GM23338 (cell line): ENCODE measurements around the gene AHNAK. TPM values are rescaled to one million over a fixed set of nuclear protein-coding genes. Genes with fewer than 3 reads are reported as not detected.

Experiments used
- ATAC-seq: fragments of 200-7000 bp; cut with Tn5 transposase; 3 replicates; pipeline ENCODE4 v1.9.1; 2020
- DNase-seq: peaks from one replicate; pipeline ENCODE4 v3.0.0-alpha.2; 2015; ENCODE audit warnings: low spot score
- H2AFZ ChIP-seq: fragments of 200-600 bp; sonication (generic); 2 replicates; pipeline ENCODE4 v1.8.0; 2016; ENCODE audit warnings: antibody characterized with exemption, mild to moderate bottlenecking, moderate library complexity
- H3F3A ChIP-seq: fragments of 200-600 bp; sonication (generic); replicated peaks from 2 replicates; pipeline ENCODE4 v1.8.0; 2017; ENCODE audit warnings: antibody characterized with exemption, mixed run types, low read depth
- H3K27ac ChIP-seq: fragments of 200-600 bp; sonication (generic); 2 replicates; pipeline ENCODE4 v1.6.1; 2016; ENCODE audit warnings: low read depth
- H3K27me3 ChIP-seq: fragments of 200-600 bp; sonication (generic); 2 replicates; pipeline ENCODE4 v1.8.0; 2016; ENCODE audit warnings: mild to moderate bottlenecking, mixed run types, moderate library complexity; ENCODE audit not compliant: insufficient read depth
- H3K36me3 ChIP-seq: fragments of 200-600 bp; sonication (generic); 2 replicates; pipeline ENCODE4 v1.8.0; 2016; ENCODE audit warnings: mild to moderate bottlenecking; ENCODE audit not compliant: insufficient read depth
- H3K4me1 ChIP-seq: fragments of 200-600 bp; sonication (generic); 2 replicates; pipeline ENCODE4 v1.8.0; 2016; ENCODE audit warnings: mild to moderate bottlenecking, moderate library complexity; ENCODE audit not compliant: insufficient read depth
- H3K4me2 ChIP-seq: fragments of 200-600 bp; sonication (generic); 2 replicates; pipeline ENCODE4 v1.7.1; 2017; ENCODE audit warnings: mixed run types
- H3K4me3 ChIP-seq: fragments of 200-600 bp; sonication (generic); 2 replicates; pipeline ENCODE4 v1.6.1; 2016; ENCODE audit warnings: mixed run types
- H3K79me2 ChIP-seq: fragments of 200-600 bp; sonication (generic); replicated peaks from 2 replicates; pipeline ENCODE4 v1.8.0; 2017; ENCODE audit warnings: mild to moderate bottlenecking; ENCODE audit not compliant: insufficient read depth
- H3K9me2 ChIP-seq: fragments of 200-600 bp; sonication (generic); 2 replicates; pipeline ENCODE4 v1.8.0; 2017; ENCODE audit not compliant: insufficient read depth
- H4K20me1 ChIP-seq: fragments of 200-600 bp; sonication (generic); replicated peaks from 2 replicates; pipeline ENCODE4 v1.8.0; 2017; ENCODE audit warnings: mild to moderate bottlenecking; ENCODE audit not compliant: insufficient read depth
- H3K27ac Mint-ChIP-seq: 2 replicates; pipeline ENCODE4 v1.8.0; 2020; ENCODE audit warnings: inconsistent platforms, mild to moderate bottlenecking, moderate library complexity, mixed read lengths
- H3K27me3 Mint-ChIP-seq: 3 replicates; pipeline ENCODE4 v1.8.0; 2022; ENCODE audit warnings: low read depth, mild to moderate bottlenecking, moderate library complexity, mixed read lengths, inconsistent platforms; ENCODE audit not compliant: insufficient read depth, poor library complexity
- H3K36me3 Mint-ChIP-seq: 3 replicates; pipeline ENCODE4 v1.8.0; 2021; ENCODE audit warnings: low read depth, mild to moderate bottlenecking, inconsistent platforms, moderate library complexity, mixed read lengths
- H3K4me1 Mint-ChIP-seq: 3 replicates; pipeline ENCODE4 v1.8.0; 2020; ENCODE audit warnings: mild to moderate bottlenecking, inconsistent platforms, mixed read lengths
- H3K4me3 Mint-ChIP-seq: 3 replicates; pipeline ENCODE4 v1.8.0; 2021; ENCODE audit warnings: moderate library complexity, mild to moderate bottlenecking, inconsistent platforms, mixed read lengths
- H3K9me3 Mint-ChIP-seq: 3 replicates; pipeline ENCODE4 v1.8.0; 2020; ENCODE audit warnings: moderate library complexity, mild to moderate bottlenecking, inconsistent platforms, mixed read lengths
- CREB1 ChIP-seq: fragments of 250-450 bp; sonication (Bioruptor Pico); IDR thresholded peaks from 2 replicates; pipeline ENCODE4 v1.5.0; 2020; ENCODE audit warnings: low read depth, mild to moderate bottlenecking, moderate library complexity
- EZH2phosphoT487 ChIP-seq: fragments of 200-600 bp; sonication (generic); IDR thresholded peaks from one replicate; pipeline ENCODE4 v1.8.1; 2018; ENCODE audit warnings: antibody characterized with exemption; ENCODE audit not compliant: unreplicated experiment
- JUNB ChIP-seq: IDR thresholded peaks from one replicate; pipeline ENCODE4 v1.6.1; 2016; ENCODE audit warnings: antibody characterized with exemption; ENCODE audit not compliant: unreplicated experiment
- STAT1 ChIP-seq: IDR thresholded peaks from one replicate; pipeline ENCODE4 v1.6.1; 2016; ENCODE audit warnings: antibody characterized with exemption; ENCODE audit not compliant: unreplicated experiment
- ZNF114 ChIP-seq: fragments of 250-450 bp; sonication (Bioruptor Pico); IDR thresholded peaks from 2 replicates; pipeline ENCODE4 v1.5.0; 2020; ENCODE audit warnings: mild to moderate bottlenecking, moderate library complexity
- ZNF331 ChIP-seq: fragments of 250-450 bp; sonication (Bioruptor Pico); IDR thresholded peaks from 2 replicates; pipeline ENCODE4 v1.5.0; 2020; ENCODE audit warnings: low read depth, mild to moderate bottlenecking, moderate library complexity
- polyA plus RNA-seq: library from polyadenylated mRNA; unstranded; fragments of >200 nt; fragmentation: Nextera tagmentation; extraction: Ambion mirVana; gene quantifications from 2 replicates; pipeline ENCODE4 v1.2.1, GENCODE V29; 2016
- total RNA-seq: library from RNA; depleted of rRNA; stranded (reverse); fragments of >200 nt; shearing (Covaris generic); gene quantifications from 2 replicates; pipeline ENCODE4 v1.2.3, GENCODE V29; 2014
- TF ChIP-seq, protein P1 (sequence below): fragments of 250-450 bp; sonication (Bioruptor Pico); IDR thresholded peaks from 2 replicates; pipeline ENCODE4 v1.5.0; 2020; ENCODE audit warnings: mild to moderate bottlenecking, moderate library complexity
- TF ChIP-seq, protein P2 (sequence below), 2 experiments: fragments of 200-600 bp in 1 of 2; sonication (generic) in 1 of 2; conservative IDR thresholded peaks; 2 replicates each; pipeline versions ENCODE4 v1.5.1 to v1.6.1; 2016 to 2017; ENCODE audit warnings: antibody characterized with exemption in 2 of 2, low read depth in 2 of 2, mild to moderate bottlenecking in 2 of 2, moderate library complexity in 1 of 2

Gene AHNAK
- total and polyA plus RNA-seq, 2 experiments from 2014 or later: 0.91 to 2.1 TPM

DNA sequence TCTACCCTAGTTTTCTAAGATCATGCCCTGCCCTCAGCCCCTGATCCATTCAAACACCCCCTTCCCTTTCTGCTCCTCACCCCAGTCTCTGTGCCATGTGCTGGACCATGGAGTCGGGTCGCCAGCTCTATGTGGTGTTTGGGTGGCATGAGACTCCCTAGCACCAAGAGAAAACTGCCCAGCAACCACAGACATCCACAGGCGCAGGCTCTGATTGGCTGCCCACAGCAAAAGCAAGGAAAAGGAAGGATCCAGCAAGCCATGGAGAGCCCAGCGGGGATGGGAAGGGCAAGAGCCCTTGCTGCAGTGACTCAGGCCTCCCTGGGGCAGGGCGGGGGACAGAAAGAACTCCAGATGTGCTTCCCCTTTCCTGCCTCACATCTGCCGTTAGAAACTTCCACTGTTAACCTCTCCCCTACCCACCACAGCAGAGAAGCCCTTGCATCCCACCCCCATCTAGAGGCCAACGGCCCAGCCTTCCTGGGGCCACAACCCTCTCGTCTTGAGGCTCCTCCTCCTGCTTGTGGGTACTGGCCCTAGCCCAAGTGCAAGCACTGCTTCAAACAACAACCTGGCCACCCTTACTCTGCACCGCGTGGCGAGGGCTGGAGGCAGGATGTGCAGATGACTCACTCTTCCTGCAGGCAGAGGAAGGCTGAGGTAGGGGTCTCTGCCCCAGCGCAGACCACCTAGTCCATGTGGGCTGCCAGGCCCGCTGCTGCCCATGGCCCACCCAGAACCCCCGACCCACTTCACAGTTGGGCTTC lies 9.7 kb upstream of the AHNAK start (continued):
- TF ChIP-seq, protein P1, sequence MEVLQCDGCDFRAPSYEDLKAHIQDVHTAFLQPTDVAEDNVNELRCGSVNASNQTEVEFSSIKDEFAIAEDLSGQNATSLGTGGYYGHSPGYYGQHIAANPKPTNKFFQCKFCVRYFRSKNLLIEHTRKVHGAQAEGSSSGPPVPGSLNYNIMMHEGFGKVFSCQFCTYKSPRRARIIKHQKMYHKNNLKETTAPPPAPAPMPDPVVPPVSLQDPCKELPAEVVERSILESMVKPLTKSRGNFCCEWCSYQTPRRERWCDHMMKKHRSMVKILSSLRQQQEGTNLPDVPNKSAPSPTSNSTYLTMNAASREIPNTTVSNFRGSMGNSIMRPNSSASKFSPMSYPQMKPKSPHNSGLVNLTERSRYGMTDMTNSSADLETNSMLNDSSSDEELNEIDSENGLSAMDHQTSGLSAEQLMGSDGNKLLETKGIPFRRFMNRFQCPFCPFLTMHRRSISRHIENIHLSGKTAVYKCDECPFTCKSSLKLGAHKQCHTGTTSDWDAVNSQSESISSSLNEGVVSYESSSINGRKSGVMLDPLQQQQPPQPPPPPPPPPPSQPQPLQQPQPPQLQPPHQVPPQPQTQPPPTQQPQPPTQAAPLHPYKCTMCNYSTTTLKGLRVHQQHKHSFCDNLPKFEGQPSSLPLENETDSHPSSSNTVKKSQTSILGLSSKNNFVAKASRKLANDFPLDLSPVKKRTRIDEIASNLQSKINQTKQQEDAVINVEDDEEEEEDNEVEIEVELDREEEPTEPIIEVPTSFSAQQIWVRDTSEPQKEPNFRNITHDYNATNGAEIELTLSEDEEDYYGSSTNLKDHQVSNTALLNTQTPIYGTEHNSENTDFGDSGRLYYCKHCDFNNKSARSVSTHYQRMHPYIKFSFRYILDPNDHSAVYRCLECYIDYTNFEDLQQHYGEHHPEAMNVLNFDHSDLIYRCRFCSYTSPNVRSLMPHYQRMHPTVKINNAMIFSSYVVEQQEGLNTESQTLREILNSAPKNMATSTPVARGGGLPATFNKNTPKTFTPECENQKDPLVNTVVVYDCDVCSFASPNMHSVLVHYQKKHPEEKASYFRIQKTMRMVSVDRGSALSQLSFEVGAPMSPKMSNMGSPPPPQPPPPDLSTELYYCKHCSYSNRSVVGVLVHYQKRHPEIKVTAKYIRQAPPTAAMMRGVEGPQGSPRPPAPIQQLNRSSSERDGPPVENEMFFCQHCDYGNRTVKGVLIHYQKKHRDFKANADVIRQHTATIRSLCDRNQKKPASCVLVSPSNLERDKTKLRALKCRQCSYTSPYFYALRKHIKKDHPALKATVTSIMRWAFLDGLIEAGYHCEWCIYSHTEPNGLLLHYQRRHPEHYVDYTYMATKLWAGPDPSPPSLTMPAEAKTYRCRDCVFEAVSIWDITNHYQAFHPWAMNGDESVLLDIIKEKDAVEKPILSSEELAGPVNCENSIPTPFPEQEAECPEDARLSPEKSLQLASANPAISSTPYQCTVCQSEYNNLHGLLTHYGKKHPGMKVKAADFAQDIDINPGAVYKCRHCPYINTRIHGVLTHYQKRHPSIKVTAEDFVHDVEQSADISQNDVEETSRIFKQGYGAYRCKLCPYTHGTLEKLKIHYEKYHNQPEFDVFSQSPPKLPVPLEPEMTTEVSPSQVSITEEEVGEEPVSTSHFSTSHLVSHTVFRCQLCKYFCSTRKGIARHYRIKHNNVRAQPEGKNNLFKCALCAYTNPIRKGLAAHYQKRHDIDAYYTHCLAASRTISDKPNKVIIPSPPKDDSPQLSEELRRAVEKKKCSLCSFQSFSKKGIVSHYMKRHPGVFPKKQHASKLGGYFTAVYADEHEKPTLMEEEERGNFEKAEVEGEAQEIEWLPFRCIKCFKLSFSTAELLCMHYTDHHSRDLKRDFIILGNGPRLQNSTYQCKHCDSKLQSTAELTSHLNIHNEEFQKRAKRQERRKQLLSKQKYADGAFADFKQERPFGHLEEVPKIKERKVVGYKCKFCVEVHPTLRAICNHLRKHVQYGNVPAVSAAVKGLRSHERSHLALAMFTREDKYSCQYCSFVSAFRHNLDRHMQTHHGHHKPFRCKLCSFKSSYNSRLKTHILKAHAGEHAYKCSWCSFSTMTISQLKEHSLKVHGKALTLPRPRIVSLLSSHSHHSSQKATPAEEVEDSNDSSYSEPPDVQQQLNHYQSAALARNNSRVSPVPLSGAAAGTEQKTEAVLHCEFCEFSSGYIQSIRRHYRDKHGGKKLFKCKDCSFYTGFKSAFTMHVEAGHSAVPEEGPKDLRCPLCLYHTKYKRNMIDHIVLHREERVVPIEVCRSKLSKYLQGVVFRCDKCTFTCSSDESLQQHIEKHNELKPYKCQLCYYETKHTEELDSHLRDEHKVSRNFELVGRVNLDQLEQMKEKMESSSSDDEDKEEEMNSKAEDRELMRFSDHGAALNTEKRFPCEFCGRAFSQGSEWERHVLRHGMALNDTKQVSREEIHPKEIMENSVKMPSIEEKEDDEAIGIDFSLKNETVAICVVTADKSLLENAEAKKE (CRISPR knock-in tag): no peak
- TF ChIP-seq EZH2phosphoT487 (no peak), ZNF331 (CRISPR knock-in tag) (no peak), CREB1 (CRISPR knock-in tag) (peak; percentile 76), ZNF114 (CRISPR knock-in tag) (no peak)

DNA sequence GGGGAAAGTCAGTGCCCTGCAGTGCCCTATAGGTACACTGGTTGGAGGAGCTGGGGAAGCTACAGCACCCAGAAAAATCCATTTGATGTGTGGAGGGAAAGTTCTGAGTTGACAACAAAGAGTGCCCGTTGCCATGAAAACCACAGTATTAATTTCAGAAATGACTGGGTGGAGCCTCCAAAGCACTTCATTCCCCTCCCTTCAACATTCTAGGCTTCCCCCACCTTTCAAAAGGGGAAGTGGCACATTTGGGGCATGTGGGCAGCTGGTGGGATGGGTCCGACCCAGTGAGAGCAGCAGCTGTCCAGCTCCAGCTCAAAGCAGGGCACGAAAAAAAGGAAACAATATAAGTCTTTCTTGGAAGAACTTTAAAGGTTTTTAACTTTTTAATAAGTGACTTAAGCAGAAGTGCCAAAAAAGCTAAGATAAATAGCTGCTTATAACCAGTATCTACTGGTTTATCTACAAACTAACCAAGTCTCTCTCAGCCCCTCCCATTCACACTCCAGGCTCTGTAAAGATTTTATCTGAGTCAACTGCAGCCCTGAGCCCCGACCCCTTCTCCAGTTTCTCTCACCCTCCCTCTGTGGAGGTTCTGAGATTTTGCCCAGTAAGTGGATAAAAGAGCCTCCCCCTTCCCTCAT lies 9.0 kb upstream of the AHNAK start:
- peaks cover 60% of the 10 kb centered on the region for H3K4me1 ChIP-seq
- H3K9me2 ChIP-seq: no peaks in the 10 kb centered on the region
- Mint-ChIP-seq H3K36me3 (peaks cover 51% of the 10 kb centered on the region), H3K27me3 (peaks cover 39% of the 10 kb centered on the region), H3K4me3 (peak overlapping the region; percentile 14; the same call in 1 of the 3 replicates), H3K9me3 (no peaks in the 10 kb centered on the region; the same call in 1 of the 3 replicates), H3K27ac (peak overlapping the region; percentile 96), H3K4me1 (peaks cover 70% of the 10 kb centered on the region)
- H3K79me2 ChIP-seq: peaks cover 18% of the 10 kb centered on the region
- H2AFZ ChIP-seq: no peak overlapping the region
- no peak for ATAC-seq
- H3K4me3 ChIP-seq: no peak overlapping the region
- H3K4me2 ChIP-seq: no peak overlapping the region
- H3F3A ChIP-seq: peaks cover 60% of the 10 kb centered on the region
- H3K27me3 ChIP-seq: peaks cover 9% of the 10 kb centered on the region
- peaks cover 33% of the 10 kb centered on the region for H4K20me1 ChIP-seq
- H3K36me3 ChIP-seq: peaks cover 29% of the 10 kb centered on the region
- peak overlapping the region; percentile 88 for H3K27ac ChIP-seq
- peak; percentile 32 for DNase-seq
- TF ChIP-seq, protein P2, sequence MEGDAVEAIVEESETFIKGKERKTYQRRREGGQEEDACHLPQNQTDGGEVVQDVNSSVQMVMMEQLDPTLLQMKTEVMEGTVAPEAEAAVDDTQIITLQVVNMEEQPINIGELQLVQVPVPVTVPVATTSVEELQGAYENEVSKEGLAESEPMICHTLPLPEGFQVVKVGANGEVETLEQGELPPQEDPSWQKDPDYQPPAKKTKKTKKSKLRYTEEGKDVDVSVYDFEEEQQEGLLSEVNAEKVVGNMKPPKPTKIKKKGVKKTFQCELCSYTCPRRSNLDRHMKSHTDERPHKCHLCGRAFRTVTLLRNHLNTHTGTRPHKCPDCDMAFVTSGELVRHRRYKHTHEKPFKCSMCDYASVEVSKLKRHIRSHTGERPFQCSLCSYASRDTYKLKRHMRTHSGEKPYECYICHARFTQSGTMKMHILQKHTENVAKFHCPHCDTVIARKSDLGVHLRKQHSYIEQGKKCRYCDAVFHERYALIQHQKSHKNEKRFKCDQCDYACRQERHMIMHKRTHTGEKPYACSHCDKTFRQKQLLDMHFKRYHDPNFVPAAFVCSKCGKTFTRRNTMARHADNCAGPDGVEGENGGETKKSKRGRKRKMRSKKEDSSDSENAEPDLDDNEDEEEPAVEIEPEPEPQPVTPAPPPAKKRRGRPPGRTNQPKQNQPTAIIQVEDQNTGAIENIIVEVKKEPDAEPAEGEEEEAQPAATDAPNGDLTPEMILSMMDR (conservative IDR thresholded peaks at IDR 0.05; ENCODE audit: low read depth in 2 of 2): no peak
- TF ChIP-seq EZH2phosphoT487 (no peak), ZNF114 (CRISPR knock-in tag) (no peak), JUNB (no peak), CREB1 (CRISPR knock-in tag) (no peak), STAT1 (no peak)
